ENCODE measurements around the gene ZDHHC19.

GRCh38 chr3:196241704-196242103 lies 30.5 kb upstream of the ZDHHC19 start:
- TF ChIP-seq CTCF (optimal IDR thresholded peaks at IDR 0.05 in 1 of 3, IDR thresholded peaks at IDR 0.05 in 1 of 3, conservative IDR thresholded peaks at IDR 0.05 in 1 of 3; ENCODE audit: extremely low read depth in 1 of 3, insufficient read depth in 2 of 3, low read length in 3 of 3) (no peak), EZH2 (IDR thresholded peaks at IDR 0.05; ENCODE audit: low read length) (no peak)

Measured in keratinocyte (primary cell).